ENCODE measurements around the gene LYVE1. TPM values are rescaled to one million over a fixed set of nuclear protein-coding genes. Genes with fewer than 3 reads are reported as not detected.

The LYVE1 gene
- total RNA-seq, 4 donors from 2014 or later = 36.1 to 104 (median 71.9) TPM

DNA sequence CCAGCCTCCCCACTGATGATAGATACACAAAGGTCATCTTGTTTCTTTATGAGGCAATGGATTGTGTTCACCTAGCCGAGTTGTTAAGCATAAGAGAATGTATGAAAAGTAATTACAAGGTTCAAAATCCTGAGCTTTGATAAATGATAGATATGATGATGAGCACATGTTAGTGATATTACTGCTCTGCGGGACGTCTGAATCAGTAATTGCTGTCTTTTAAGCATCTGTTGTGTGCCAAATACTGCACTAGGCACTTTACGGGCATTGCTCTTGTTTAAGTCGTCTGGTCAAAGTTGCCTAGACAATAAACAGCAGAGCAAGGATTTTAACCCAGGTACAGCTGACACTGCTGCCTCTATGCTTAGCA, 26.9 kb downstream of the LYVE1 start:
- H3K4me1 ChIP-seq = peaks cover 0 to 29% (median 7%) of the 10 kb centered on the region in 4 donors
- no peak for DNase-seq (ENCODE audit: low spot score in 2 of 2)
- WGBS, 2 donors = 40 to 55% methylated on average over 5 of the region's 5 CpGs
- peak overlapping the region in 3 of 4 donors; percentile 78 to 94 (median 79) for H3K4me3 ChIP-seq
- no peaks in the 10 kb centered on the region for H3K9me3 ChIP-seq
- peak overlapping the region in 3 of 4 donors; percentile 83 to 94 (median 91) for H3K27ac ChIP-seq
- no peaks in the 10 kb centered on the region for H3K36me3 ChIP-seq
- H3K27me3 ChIP-seq = no peaks in the 10 kb centered on the region
- no peak for TF ChIP-seq EP300 (IDR thresholded peaks at IDR 0.05)

DNA sequence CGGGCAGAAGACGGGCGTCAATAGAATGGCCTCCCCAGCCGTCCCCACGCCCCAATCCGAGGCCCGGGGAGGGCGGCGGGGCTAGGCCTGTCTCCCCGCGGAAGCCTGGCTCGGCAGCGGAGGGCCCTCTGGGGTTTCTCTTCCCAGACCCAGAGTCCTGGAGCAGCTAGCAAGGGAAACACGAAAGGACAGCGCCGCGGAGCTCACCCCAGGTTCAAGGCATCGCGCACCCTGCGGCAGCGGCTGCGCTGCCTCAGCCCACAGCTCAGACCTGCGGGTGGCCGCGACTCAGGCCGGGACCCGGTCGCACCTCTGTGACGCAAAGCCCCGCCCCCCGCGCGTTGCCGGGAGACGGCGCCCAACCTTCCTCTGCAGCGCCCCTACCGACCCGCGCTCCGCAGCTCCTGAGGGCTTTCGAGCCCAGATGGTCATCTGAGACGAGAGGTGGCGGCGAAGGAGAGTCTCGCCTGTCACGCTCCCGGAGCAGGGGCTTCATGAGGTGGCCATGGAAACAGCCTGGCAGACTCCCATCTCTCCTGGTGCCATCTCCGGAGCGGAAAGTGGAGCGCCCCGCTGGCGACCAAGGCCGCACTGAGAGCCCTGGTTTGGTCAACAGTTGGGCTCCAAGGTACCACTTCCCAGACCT, 27.4 kb downstream of the LYVE1 start, which contains the start of gene RNF141:
Gene RNF141, minus strand, starts transcription at position 273 of the 646 bp plus-strand sequence. CDS start 7,029 bp downstream, outside the sequence.
- 0 to 2% methylated on average over 19 to 29 of the region's 54 CpGs for WGBS, 2 donors
- Histone ChIP-seq H3K27me3 (no peaks in the 10 kb centered on the region), H3K9me3 (no peaks in the 10 kb centered on the region), H3K36me3 (no peaks in the 10 kb centered on the region), H3K4me1 (peaks cover 0 to 29% (median 7%) of the 10 kb centered on the region in 4 donors), H3K4me3 (peak within 1 kb of the TSS; percentile 70 to 94 (median 78)), H3K27ac (peak within 1 kb of the TSS; percentile 76 to 94 (median 87))
- TF ChIP-seq, protein P1, sequence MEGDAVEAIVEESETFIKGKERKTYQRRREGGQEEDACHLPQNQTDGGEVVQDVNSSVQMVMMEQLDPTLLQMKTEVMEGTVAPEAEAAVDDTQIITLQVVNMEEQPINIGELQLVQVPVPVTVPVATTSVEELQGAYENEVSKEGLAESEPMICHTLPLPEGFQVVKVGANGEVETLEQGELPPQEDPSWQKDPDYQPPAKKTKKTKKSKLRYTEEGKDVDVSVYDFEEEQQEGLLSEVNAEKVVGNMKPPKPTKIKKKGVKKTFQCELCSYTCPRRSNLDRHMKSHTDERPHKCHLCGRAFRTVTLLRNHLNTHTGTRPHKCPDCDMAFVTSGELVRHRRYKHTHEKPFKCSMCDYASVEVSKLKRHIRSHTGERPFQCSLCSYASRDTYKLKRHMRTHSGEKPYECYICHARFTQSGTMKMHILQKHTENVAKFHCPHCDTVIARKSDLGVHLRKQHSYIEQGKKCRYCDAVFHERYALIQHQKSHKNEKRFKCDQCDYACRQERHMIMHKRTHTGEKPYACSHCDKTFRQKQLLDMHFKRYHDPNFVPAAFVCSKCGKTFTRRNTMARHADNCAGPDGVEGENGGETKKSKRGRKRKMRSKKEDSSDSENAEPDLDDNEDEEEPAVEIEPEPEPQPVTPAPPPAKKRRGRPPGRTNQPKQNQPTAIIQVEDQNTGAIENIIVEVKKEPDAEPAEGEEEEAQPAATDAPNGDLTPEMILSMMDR (IDR thresholded peaks at IDR 0.05) = peak; percentile 79 to 96 (median 92)
- TF ChIP-seq POLR2A (IDR thresholded peaks at IDR 0.05) (peak; percentile 83 to 89), EP300 (IDR thresholded peaks at IDR 0.05) (peak; percentile 89 to 96)
- DNase-seq (ENCODE audit: low spot score in 2 of 2) = peak; percentile 90 to 93

DNA sequence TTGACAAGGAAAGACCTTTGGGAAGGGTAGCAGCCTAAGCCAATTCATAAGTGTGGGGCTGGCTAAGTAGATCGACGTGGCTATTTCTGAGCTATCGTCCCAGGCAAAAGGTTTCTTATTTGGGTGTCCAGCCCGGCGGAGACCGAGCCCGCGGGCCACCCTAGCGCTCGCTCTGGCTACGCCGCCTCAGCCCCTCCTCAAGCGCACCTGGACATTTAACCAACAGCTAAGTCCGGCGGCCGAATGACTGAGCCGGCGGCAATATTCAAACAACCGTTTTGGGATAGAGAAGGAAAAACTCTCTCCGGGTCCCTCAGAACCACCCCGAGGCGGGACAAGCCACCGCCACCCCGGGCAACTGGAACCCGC, 27.9 kb downstream of the LYVE1 start:
- H3K9me3 ChIP-seq = no peaks in the 10 kb centered on the region
- H3K27me3 ChIP-seq = no peaks in the 10 kb centered on the region
- peaks cover 0 to 29% (median 7%) of the 10 kb centered on the region in 4 donors for H3K4me1 ChIP-seq
- no peaks in the 10 kb centered on the region for H3K36me3 ChIP-seq
- 0 to 1% methylated on average over 15 to 25 of the region's 25 CpGs for WGBS, 2 donors
- TF ChIP-seq POLR2A (IDR thresholded peaks at IDR 0.05) (no peak), EP300 (IDR thresholded peaks at IDR 0.05) (no peak)
- TF ChIP-seq, protein P1 (IDR thresholded peaks at IDR 0.05) = no peak
- DNase-seq (ENCODE audit: low spot score in 2 of 2) = peak; percentile 17 to 25
- peak overlapping the region; percentile 76 to 94 (median 87) for H3K27ac ChIP-seq
- peak overlapping the region; percentile 70 to 94 (median 78) for H3K4me3 ChIP-seq

DNA sequence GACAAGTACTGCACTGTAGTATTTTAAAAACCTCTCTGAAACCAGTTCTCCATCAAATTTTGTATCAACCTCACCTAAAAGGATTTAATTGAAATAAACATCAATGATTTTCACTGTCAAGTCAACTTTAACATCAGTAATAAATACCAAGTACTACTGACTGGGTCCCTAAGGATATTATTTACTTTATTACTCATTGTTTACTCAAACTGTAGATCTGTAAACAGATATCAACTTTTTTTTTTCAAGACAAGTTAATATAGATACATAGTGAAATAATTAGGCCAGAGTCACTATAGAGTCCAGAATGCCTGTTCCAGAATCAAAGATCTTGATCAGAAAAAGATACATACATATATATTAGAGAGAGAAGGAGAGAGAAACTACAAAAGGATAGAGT, 29.1 kb downstream of the LYVE1 start:
- no peak for DNase-seq (ENCODE audit: low spot score in 2 of 2)
- Histone ChIP-seq H3K4me3 (no peak overlapping the region), H3K4me1 (peaks cover 0 to 29% (median 7%) of the 10 kb centered on the region in 4 donors), H3K27ac (peak overlapping the region in 1 of 4 donors; percentile 36), H3K36me3 (no peaks in the 10 kb centered on the region), H3K9me3 (no peaks in the 10 kb centered on the region), H3K27me3 (no peaks in the 10 kb centered on the region)
- TF ChIP-seq POLR2A (IDR thresholded peaks at IDR 0.05) = no peak
- no peak for TF ChIP-seq EP300 (IDR thresholded peaks at IDR 0.05)
- TF ChIP-seq, protein P1 (IDR thresholded peaks at IDR 0.05) = no peak

DNA sequence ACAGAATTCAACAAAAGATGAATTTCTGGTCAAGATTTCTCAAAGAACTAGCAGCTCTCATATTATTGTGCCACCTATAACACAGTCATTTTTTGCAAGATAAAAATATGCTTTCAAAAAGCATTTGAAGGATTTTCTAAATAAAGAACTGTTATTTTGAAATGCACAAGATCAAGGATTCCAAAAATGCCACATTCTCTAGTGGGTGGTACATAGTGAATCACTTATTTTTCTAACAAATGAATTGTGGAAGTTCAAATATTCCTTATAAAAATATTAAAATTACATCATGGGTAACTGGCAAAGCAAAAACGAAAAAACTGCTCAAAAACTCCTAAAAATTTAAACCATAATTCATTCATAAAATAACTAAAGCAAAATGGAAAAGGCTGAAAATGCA, 29.5 kb downstream of the LYVE1 start:
- H3K27ac ChIP-seq = peak overlapping the region in 1 of 4 donors; percentile 36

More for the DNA sequence above, 29.5 kb downstream of the LYVE1 start:
- Histone ChIP-seq H3K27me3 (no peaks in the 10 kb centered on the region), H3K36me3 (peaks cover 0 to 2% (median 0%) of the 10 kb centered on the region in 3 donors), H3K4me1 (peaks cover 0 to 29% (median 7%) of the 10 kb centered on the region in 4 donors), H3K9me3 (no peaks in the 10 kb centered on the region), H3K4me3 (no peak overlapping the region)
- no peak for TF ChIP-seq EP300 (IDR thresholded peaks at IDR 0.05)
- TF ChIP-seq, protein P1 (IDR thresholded peaks at IDR 0.05) = no peak
- TF ChIP-seq POLR2A (IDR thresholded peaks at IDR 0.05) = no peak
- WGBS, 2 donors = 35 to 37% methylated on average over 1 of the region's 1 CpG
- DNase-seq (ENCODE audit: low spot score in 2 of 2) = no peak
